ENCODE measurements around the gene ANXA4.
A peak's percentile ranks its signal among the peaks of the same experiment; 100 is the strongest.

GRCh38 chr2:69744456-69744855 is 2.5 kb downstream of the ANXA4 start:
- TF ChIP-seq CTCF (IDR thresholded peaks at IDR 0.05), result no peak
- peak in 1 of 2 donors; percentile 14 for TF ChIP-seq POLR2A (IDR thresholded peaks at IDR 0.05)
